Activated effector memory CD4-positive, alpha-beta T cell treated with Interleukin-2 at 50 U/mL for 16 hours (primary cell): ENCODE results near the gene TBC1D9B.
"Not testable (repeated sequence)": the region's sequence is repeated elsewhere in the genome, so short reads cannot be mapped to it uniquely, and the experiment has no call there.

ENCODE experiments used
- DNase-seq: peaks from one replicate; pipeline ENCODE4 v3.0.0-alpha.2; 2020

The TBC1D9B gene

DNA sequence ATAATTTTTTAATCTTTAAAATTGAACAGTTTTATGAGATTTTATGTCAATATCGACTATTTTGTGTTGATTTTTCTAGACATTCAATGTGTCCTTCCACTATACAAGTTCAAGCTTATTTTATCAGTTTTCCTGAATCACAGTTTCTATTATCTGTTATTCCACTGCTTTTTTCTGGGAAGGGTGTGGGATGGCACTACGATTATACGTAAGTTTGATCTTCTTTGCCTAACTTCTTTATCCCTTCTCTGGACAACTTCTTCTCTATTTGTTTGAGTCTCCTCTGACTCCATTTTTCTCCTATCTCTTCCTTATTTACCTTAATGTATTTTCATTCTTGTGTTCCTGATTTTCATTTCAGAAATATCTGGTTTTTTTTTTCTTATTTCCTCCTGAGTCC lies 24.5 kb downstream of the TBC1D9B start:
- DNase-seq = no peak

DNA sequence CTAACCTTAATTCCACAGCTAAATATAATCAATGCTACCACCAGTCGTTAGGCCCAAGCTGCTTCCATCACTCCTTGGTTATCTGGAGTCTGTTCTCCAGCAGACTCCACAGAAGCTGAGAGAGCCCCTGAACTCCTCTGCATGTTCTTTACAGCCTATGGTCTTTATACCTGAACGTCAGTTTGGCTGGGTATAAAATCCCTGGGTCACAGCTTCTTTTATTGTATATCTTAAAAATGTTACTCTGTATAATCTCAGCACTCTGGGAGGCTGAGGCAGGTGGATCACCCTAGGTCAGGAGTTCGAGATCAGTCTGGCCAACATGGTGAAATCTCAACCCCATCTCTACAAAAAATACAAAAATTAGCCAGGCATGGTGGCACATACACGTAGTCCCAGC lies 25.4 kb downstream of the TBC1D9B start:
- no peak for DNase-seq

DNA sequence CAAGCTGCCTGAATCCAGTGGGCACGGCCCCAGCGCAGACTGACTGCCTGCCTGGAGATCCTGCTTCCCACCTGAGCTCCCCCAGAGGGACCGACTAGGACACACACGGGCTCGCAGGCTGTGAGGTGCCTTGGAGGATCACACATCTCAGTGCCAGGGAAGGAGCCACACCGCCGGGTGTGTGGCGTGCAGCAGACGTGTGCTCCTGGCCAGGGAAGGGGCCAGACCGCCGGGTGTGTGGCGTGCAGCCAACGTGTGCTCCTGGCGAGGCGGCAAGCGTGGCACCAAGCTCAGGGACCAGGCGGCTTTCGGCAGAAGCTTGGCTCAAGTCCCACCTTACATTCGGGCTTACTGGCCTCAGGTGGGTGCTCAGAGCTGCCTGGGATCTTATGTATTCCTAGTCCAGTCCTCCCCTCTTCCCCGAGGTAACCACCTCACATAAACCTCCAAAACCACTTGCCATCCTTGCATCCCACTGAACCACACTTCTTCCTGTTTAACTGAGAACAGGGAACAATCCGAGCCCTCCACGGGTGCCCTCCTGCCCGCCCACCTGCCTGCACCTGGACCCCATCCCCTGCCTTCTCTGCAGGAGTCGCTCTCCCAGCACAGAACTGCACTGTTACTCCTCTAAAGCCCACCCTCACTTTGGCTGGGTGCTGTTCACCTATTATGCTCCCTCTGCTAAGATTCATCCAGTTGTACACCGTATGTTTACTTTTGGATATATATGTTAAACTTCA lies 26.7 kb downstream of the TBC1D9B start:
- no peak for DNase-seq

DNA sequence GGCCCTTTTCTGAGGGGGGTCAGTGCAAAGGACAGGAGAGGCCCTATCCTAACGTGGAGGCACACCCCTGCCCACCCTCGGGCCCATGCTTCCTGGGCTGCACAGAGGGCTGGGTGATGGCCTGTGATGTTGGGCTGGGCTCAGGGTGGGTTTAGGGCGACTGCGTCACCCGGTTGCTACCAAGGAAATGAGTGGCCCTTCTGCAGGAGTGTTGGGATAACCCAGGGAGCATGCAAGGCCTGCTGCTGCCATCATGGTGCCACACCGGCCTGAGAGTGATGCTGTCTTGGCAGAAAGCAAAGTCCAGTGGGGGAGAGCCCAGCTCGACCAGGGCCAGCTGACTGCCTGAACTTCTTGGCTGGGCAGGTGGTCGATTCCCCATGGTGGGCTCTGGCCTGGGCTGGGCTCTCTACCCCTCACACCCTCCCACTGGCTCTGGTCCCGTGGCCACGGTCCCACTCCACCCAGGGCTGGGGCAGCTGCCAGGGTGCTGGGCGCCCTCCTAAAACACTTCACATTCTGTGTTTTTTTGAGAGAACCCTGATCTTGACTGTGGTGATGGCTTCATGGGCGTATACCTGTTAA lies 27.5 kb downstream of the TBC1D9B start:
- DNase-seq = no peak

DNA sequence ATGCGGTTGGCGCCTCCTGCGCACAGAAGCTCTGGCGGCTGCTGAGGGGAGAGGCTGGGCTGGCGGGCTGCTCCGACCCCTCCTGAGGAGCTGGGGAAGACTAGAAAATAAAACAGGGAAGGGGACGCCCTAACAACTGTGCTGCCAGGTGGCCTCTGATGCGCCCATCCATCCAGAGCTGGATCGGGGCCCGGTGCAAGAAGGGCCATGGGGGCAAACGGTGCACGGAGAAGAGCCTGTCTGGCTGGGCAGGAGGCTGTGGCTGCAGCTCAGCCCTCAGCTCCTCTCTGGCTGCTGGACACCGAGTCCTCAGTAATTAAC lies 28.0 kb downstream of the TBC1D9B start:
- DNase-seq = no peak

DNA sequence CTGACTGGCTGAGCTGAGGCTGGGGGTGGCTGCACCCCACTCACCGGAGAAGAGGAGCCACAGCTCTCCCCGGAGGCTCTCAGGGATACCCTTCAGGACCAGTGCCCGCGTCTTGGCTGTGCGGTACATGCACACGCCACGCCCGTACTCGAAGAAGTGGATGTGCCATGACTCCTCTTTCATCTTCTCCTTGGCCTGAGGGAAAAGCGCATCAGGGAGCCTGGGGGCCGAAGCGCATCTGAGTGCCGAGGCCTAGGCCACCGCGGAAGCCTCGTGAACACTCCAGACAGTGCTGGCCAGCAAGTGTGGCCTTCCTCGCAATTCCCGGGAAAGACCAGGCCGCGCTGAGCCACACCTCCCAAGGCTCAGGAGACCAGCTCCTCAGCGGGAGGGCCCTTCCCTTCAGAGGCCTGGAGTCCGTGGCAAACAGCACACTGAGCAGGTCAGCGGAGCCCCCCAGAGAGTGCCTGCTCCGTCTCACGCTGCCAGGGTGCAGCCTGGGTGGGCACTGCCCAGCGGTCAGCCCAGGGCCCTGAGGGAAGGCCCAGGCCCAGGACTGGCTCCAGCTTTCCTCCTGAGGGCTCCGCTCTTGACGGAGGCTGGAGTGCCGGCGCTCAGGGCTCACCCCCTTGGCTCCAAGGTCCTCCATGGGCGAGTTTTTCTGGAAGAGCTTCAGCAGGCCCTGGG lies 28.6 kb downstream of the TBC1D9B start:
- DNase-seq = no peak

DNA sequence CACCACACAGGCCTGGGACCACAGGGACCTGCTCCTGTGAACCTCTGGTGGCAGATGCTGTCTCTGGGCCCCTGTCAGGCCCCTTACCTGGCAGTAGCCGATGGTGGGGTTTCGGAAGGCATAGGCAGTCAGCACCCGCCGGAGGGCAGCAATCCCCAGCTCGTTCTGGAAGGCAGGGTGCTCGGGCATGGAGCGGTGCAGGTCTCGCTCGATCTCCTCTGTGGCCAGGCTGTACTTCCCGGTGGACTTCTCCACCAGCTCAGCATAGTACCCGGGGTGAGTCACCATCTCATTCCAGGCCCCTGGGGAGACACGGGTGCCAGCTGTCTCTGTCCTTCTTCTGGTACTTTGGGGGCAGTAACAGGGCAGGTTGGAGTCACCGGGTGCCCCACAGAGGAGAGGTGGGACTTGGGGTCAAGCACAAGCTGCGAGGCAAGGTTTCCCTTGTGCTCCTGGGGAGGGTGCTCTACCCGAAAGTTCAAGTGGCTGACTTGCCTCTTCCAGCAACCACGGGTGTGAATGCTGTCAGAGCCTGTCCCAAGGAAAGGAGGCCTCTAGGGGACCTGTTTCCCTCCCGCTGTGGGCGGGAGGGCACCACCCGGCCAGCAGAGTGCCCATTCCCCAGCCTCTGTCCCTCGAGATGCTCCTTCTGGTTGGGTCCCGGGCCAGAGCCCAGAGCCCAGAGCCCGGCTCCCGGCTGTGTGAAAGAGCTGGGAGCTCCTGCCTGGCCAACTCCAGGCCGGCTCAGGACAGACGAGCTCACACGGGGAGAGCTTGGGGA lies 29.3 kb downstream of the TBC1D9B start:
- no peak for DNase-seq

DNA sequence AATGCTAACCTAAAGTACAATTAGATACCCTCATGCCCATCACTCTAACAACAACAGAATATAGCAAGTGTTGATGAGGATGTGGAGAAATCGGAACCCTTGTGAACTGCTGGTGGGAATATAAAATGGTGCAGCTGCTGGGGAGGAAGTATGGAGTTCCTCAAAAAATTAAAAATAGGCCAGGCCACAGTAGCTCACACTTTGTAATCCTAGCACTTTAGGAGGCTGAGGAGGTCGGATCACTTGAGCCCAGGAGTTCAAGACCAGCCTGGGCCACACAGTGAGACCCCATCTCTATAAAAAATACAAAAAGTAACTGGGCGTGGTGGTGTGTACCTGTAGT lies 31.1 kb downstream of the TBC1D9B start:
- no peak for DNase-seq

DNA sequence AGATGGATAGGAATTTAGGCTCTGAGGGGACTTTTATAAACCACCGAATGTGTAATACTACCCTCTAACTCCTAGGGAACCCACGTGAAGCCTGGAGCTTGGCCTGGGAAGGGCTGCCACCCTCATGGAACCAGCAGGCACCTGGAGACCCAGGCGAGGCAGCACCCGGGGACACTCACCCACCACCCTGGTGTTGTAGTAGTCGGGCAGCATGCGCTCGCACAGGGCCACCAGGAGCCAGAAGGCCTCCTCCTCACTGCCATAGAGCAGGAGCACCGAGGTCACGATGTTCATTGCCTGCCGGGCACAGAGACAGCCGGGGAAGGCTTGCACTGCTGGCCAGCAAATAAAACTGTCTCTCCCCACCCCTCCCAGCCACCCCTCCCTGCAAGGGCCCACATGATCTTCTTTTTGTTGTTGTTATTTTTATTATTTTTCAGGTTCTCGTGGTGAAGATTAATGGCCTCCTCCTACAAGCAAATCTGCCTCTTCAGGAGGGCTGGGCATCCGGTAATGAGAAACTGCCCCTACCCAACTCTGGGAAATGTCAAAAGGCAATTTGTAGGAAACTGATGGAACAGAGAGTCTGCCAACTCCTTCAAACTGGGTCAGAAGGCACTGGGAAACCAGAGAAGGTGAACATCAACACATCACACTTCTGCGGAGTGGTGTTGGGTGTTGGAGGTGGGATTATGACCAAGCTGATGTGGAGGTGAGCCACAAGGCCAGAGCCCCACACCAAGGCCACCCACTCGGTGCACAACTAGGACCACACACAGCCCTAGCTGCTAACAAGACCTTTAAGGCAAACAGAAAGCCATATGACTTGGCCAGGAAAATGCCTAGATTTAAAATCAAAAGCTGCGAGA lies 31.7 kb downstream of the TBC1D9B start:
- no peak for DNase-seq

DNA sequence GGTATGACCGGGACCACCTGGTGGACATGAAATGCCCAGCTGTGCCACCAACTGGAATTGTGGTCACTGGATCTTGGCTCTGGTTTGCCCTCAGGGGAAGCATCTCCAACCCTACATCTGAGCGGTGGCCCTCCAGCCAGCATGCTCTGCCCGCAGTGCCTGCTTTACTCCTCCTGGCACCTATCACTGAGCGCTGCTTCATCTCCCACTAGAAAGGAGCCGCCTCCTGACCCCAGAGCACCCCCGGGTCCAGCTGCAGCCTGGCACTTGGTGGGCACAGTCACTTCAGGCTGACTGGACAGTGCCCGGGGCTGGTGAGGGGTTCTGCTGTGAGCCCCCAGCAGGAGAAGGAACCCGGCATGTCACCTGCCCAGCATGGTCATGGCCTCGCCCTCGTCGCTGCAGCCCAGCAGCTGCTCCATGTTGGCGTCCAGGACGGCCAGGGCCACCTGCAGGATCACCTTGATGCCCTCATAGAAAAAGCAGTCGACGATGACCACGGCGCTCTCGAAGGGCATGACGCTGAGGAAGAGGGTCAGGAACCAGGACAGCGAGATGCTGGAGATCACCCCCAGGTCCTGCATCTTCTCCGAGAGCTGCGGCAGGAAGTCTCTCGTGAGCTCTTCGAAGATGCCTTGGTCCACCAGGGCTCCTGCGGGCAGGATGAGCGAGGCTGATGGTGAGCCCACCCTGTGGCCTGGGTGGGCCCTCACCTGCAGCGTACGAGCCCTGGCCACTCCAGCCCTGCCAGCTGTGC lies 33.0 kb downstream of the TBC1D9B start:
- DNase-seq = no peak

DNA sequence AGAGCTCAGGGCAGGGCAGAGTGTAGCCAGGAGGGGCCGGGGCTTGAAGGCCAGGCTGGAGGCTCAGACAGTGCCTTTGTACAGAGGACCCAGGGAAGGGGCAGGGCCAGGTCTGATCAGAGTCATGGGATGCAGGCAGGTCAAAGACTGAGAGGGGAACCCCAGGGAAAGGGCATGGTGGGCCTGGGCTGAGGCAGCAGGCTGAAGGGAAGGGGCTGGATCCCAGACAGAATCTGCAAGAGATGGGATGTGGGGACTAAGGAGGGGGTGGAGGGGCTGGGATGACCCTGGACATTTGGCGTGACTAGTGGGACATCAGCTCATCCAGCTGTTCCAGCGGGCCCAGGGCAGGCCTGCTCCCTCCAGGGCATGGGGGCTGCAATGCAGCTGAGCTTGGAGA lies 33.6 kb downstream of the TBC1D9B start:
- DNase-seq = no peak

DNA sequence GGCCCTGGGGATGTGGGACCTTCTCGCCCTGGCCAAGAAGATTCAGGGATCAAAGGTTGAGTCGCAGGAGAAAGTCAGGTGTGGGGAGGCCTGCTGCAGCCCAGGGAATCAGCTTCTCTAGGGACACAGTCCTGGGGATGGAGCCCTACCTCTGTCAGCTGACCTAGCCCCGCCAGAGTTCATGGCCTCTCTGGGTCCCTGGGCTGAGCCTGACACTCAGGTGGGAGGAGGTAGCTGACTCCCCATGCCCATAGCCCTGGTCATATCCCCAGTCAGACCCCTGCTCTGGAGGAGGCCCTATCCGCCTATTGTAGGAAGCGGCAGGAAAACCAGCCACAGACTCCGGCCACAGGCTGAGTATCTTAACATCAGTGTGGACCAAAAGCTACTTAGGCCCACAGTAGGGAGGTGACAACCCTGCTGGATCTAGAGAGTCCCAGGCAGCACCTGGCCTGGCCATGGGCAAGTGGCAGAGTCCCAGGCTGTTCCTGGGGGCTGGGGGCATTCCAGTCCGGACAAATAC lies 34.0 kb downstream of the TBC1D9B start:
- no peak for DNase-seq

DNA sequence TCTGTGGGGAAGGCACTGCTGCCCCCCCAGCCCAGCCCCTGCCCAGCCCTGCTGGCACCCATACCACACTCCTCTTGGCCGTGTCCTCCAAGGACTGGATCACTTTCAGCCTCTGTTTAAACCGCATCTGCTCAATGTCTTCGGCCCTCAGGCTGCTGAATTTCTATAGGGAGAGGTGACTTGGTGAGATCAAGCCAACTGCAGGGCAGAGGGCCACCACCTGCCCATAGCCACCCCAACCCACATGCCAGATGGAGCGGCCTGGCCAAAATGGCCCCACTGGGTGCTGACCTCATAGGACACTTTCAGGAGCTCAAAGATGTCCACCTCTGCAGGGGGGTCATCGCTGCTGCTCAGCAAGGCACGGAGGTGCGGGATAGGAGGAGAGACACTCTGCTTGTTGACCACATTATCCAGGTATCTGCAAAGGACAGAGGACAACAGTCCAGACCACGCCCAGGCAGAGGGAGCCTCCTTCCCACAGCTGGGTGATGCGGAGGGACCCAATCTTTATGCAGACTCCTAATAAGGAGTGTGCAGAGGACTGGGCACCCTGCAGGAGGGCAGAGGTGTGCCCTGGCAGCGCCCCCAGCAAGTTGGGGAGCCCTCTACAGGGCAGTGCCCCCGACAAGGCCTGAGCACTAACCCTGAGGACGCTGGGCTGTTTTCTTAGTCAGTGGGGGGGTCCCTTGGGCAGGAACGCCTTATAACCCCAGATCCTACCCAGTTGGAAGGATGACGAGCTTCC lies 34.7 kb downstream of the TBC1D9B start:
- DNase-seq = no peak

DNA sequence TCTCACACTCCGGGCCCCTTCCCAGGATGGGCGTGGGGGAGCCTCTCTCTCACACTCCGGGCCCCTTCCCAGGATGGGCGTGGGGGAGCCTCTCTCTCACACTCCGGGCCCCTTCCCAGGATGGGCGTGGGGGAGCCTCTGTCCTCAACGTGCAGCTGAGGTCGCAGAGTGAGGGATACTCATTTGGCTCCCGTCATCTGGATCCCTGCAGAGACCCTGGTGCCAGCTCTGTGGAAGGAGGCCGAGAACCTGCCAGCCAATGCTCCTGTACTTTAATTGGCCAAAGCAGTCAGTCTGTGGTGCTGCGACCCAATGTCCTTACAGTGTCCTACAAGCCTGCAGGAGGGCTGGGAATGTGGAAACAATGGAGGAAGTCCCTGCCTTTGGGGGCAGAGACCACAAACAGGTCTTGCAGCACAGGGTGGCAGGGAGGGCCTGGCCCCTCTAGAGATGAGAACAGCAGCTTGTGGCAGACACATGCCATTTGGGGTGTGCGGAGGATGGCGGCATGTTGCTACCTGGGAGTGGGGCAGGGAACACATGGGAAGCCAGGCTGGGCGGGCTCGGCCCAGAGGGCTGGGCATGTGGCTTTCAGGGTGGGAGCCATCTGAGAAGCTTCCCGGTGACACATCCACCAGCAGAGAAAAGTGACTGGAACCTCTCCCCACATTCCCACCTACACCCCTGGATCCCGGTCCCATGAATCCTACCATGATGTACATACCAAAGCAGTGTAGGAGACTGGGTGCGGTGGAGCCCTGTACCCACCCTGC lies 35.5 kb downstream of the TBC1D9B start:
- no peak for DNase-seq

DNA sequence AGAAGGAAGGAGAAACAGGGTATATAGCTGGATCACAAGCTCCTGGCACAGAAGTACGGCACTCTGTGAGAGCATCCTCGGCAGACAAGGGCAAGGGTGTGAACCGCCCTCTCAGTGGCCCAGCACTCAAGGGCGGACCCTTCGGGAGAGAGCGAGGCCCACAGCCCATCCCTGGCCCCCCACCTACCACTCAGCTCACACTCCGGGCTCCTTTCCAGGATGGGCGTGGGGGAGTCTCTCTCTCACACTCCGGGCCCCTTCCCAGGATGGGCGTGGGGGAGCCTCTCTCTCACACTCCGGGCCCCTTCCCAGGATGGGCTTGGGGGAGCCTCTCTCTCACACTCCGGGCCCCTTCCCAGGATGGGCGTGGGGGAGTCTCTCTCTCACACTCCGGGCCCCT lies 36.2 kb downstream of the TBC1D9B start:
- not testable (repeated sequence) for DNase-seq

DNA sequence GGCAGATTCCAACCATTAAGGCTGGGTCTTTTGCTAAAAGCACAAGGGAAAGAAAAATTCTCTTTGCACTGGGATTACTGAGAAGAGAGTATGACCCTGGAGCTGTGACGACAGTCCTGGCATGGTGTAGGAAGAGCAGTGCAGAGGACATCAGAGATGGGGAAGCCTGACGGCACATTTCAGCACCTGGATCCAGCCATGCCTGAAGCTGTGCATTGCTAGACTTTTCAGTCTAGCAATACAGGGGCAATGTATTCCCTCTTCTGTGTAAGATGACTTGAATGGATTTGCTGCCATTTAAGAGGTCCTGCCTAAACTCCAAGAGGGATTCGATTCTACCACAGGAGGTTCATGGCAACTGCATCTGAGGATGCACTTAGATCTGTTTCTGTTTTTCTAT lies 36.7 kb downstream of the TBC1D9B start:
- no peak for DNase-seq

DNA sequence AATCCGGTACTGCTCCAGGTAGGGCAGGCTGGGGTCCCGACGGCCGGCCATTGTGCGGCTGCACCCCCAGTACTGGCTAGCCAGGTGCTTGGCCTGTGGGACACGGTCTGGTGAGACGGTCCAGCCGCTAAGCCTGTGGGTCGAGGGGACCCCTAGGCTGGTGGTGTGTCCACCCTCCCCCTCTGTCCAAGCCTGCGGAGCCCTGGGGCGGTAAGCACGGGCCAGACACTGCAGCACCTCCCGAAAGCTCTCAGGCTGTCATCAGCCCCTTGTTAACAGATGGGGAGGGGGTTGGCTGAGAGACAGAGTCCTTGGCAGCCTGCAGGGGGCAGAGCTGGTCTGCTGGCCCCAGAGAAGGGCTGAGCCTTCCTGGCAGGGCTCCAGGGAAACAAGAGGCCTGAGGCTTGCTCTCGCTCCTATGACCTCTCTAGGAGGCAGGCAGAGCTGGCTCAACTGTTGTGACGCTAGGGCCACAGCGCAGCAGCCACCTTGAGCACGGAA lies 37.2 kb downstream of the TBC1D9B start:
- DNase-seq = no peak

DNA sequence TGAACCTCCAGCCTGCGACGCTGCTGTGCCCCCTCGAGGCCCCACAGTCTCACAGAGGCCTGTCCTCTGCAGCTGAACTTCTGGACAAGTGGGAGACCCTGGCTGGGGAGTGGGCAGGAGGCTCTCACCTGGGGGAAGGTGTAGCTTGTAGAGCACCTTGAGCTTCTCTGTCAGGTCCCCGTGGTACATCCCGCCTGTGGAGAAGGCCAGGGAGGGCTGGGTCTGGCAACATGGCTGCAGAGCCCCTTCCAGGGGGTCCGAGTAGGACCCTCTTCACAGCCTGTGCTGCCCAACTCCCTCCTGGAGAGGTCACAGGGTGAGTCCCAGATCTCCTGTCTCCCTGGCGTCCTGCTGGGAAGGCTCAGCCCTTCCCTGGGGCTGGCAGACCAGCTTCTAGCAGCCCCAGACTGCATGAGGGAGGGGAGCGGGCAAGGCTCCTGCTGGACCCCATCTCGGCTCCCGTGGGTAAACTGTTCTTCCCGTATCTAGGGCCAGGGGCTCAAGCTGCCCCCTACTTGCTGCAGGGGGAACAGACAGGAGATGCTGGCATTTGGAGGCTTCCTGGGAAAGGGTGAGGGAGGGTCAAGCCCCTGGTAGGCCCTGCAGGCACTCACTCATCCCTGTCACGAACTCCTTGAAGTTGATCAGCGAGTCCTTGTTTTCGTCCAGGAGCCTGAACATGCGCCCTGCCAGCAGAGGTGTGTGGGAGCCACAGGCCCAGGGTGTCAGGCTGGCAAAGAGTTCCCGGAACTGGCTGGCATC lies 37.9 kb downstream of the TBC1D9B start:
- DNase-seq = no peak

DNA sequence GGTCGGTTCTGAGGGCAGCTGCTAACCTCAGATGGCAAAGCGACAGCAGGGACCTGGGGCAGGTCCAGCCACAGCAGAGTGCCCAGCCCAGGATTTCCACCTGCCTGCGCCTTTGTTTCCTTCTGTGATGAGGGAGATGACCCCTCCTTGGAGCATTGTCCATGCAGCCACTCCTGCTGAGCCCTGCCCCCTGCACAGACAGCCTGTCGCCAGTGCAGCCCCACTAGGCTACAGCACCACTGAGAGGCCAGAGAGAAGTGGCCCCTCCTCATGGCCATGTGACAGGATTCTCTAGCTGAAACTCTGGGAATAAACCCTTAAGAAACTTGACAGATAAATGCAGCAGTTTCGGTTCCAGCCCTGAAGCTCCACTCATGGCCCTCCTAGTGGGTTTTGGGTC lies 38.6 kb downstream of the TBC1D9B start:
- no peak for DNase-seq
